HepG2 (cell line): Measurements from ENCODE around the gene MYH9. TPM values are rescaled to one million over a fixed set of nuclear protein-coding genes. Genes with fewer than 3 reads are reported as not detected.

Experiments
- BRCA1 ChIP-seq: sonication (generic); formaldehyde crosslinking; IDR thresholded peaks from 2 replicates; pipeline ENCODE4 v1.4.0; 2020; ENCODE audit warnings: missing genetic modification reagents
- ELF3 ChIP-seq: IDR thresholded peaks from 2 replicates; pipeline ENCODE4 v1.6.1; 2016; ENCODE audit warnings: missing genetic modification reagents, missing compliant biosample characterization
- ETV5 ChIP-seq: IDR thresholded peaks from 2 replicates; pipeline ENCODE4 v1.6.1; 2018; ENCODE audit warnings: missing biosample characterization, missing genetic modification reagents, inconsistent platforms, borderline replicate concordance
- HMGXB4 ChIP-seq, 2 experiments: sonication (generic) in 1 of 2; formaldehyde crosslinking in 1 of 2; IDR thresholded peaks; 2 replicates each; pipeline versions ENCODE4 v1.4.0 to v1.6.1; 2018 to 2020; ENCODE audit warnings: missing genetic modification reagents in 2 of 2, borderline replicate concordance in 1 of 2, low read depth in 1 of 2, mild to moderate bottlenecking in 1 of 2, missing biosample characterization in 1 of 2
- MED13 ChIP-seq: sonication (generic); formaldehyde crosslinking; IDR thresholded peaks from 2 replicates; pipeline ENCODE4 v1.5.0; 2020; ENCODE audit warnings: missing genetic modification reagents
- MIXL1 ChIP-seq: IDR thresholded peaks from 2 replicates; pipeline ENCODE4 v1.6.1; 2016
- NCOA2 ChIP-seq: sonication (generic); formaldehyde crosslinking; IDR thresholded peaks from 2 replicates; pipeline ENCODE4 v1.8.0; 2022; ENCODE audit warnings: inconsistent platforms
- PHF20 ChIP-seq: sonication (generic); formaldehyde crosslinking; IDR thresholded peaks from 2 replicates; pipeline ENCODE4 v1.5.0; 2020; ENCODE audit warnings: mild to moderate bottlenecking, missing genetic modification reagents
- RCOR2 ChIP-seq: IDR thresholded peaks from 2 replicates; pipeline ENCODE4 v1.6.1; 2016; ENCODE audit warnings: missing biosample characterization, missing genetic modification reagents
- SNAPC2 ChIP-seq: sonication (generic); formaldehyde crosslinking; IDR thresholded peaks from 2 replicates; pipeline ENCODE4 v1.8.1; 2022; ENCODE audit warnings: mild to moderate bottlenecking, missing genetic modification reagents
- SRSF1 ChIP-seq: fragments of 200-400 bp; formaldehyde crosslinking; optimal IDR thresholded peaks from 2 replicates; pipeline ENCODE3; 2017; ENCODE audit warnings: mild to moderate bottlenecking, low read depth, low read length, moderate library complexity
- TBX2 ChIP-seq: sonication (generic); formaldehyde crosslinking; IDR thresholded peaks from 2 replicates; pipeline ENCODE4 v1.5.0; 2020; ENCODE audit warnings: missing genetic modification reagents, mild to moderate bottlenecking, borderline replicate concordance
- WIZ ChIP-seq: sonication (generic); formaldehyde crosslinking; IDR thresholded peaks from 2 replicates; pipeline ENCODE4 v1.5.1; 2020; ENCODE audit warnings: mild to moderate bottlenecking, missing genetic modification reagents
- ZNF296 ChIP-seq: sonication (generic); formaldehyde crosslinking; conservative IDR thresholded peaks from 2 replicates; pipeline ENCODE4 v1.5.0; 2020; ENCODE audit warnings: mild to moderate bottlenecking, missing genetic modification reagents
- ZNF451 ChIP-seq: sonication (generic); formaldehyde crosslinking; IDR thresholded peaks from 2 replicates; pipeline ENCODE4 v1.5.0; 2020; ENCODE audit warnings: mild to moderate bottlenecking, missing genetic modification reagents
- ZNF746 ChIP-seq: sonication (generic); formaldehyde crosslinking; IDR thresholded peaks from 2 replicates; pipeline ENCODE4 v1.8.0; 2022; ENCODE audit warnings: mild to moderate bottlenecking, missing genetic modification reagents
- ZNF788 ChIP-seq: sonication (generic); formaldehyde crosslinking; IDR thresholded peaks from 2 replicates; pipeline ENCODE4 v1.5.0; 2020; ENCODE audit warnings: mild to moderate bottlenecking, missing genetic modification reagents, borderline replicate concordance
- ZNF878 ChIP-seq: sonication (generic); formaldehyde crosslinking; IDR thresholded peaks from 2 replicates; pipeline ENCODE4 v1.8.1; 2023; ENCODE audit warnings: mild to moderate bottlenecking, missing genetic modification reagents, moderate library complexity
- polyA plus RNA-seq, 8 experiments: library from polyadenylated mRNA; depleted of rRNA in 3 of 8; stranded (reverse) in 7 of 8; unstranded in 1 of 8; fragments of >200 nt; fragmentation: Illumina TruSeq in 4 of 8; extraction: Trizol in 4 of 8; gene quantifications; 2 replicates each; pipeline versions ENCODE4 v1.2.1 to v1.2.3, GENCODE V29; 2011 to 2016; ENCODE audit warnings: low read depth in 4 of 8, missing spikeins in 1 of 8, mixed read lengths in 1 of 8; ENCODE audit not compliant: insufficient read depth in 1 of 8
- total RNA-seq, 5 experiments: library from RNA; depleted of rRNA; stranded (reverse); fragments of >200 nt; fragmentation: Illumina TruSeq; extraction: Trizol; gene quantifications; 2 replicates each; pipeline ENCODE4 v1.2.3, GENCODE V29; 2016; ENCODE audit warnings: low read depth in 1 of 5
- TF ChIP-seq, protein P1 (sequence below): sonication (generic); formaldehyde crosslinking; IDR thresholded peaks from 2 replicates; pipeline ENCODE4 v1.5.0; 2020; ENCODE audit warnings: mild to moderate bottlenecking, missing genetic modification reagents, moderate library complexity
- TF ChIP-seq, protein P2 (sequence below): IDR thresholded peaks from 2 replicates; pipeline ENCODE4 v1.4.0; 2020; ENCODE audit warnings: mild to moderate bottlenecking, missing genetic modification reagents
- TF ChIP-seq, protein P3 (sequence below): sonication (generic); formaldehyde crosslinking; IDR thresholded peaks from 2 replicates; pipeline ENCODE4 v1.5.0; 2020; ENCODE audit warnings: mild to moderate bottlenecking, missing genetic modification reagents

MYH9 gene
- total and polyA plus RNA-seq, 2 of the 13 experiments (the other 11 are each of a cell fraction or from before 2014, with no cell fraction given), result 50.7 to 98.5 TPM

GRCh38 chr22:36425977-36426523, 38.3 kb upstream of the MYH9 start (continued):
- TF ChIP-seq, protein P1, sequence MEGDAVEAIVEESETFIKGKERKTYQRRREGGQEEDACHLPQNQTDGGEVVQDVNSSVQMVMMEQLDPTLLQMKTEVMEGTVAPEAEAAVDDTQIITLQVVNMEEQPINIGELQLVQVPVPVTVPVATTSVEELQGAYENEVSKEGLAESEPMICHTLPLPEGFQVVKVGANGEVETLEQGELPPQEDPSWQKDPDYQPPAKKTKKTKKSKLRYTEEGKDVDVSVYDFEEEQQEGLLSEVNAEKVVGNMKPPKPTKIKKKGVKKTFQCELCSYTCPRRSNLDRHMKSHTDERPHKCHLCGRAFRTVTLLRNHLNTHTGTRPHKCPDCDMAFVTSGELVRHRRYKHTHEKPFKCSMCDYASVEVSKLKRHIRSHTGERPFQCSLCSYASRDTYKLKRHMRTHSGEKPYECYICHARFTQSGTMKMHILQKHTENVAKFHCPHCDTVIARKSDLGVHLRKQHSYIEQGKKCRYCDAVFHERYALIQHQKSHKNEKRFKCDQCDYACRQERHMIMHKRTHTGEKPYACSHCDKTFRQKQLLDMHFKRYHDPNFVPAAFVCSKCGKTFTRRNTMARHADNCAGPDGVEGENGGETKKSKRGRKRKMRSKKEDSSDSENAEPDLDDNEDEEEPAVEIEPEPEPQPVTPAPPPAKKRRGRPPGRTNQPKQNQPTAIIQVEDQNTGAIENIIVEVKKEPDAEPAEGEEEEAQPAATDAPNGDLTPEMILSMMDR (CRISPR knock-in tag), result peak; percentile 53
- TF ChIP-seq ETV5 (CRISPR knock-in tag), result peak; percentile 90
- no peak for TF ChIP-seq ZNF451 (CRISPR knock-in tag)
- TF ChIP-seq TBX2 (CRISPR knock-in tag), result peak; percentile 35; the same call in 1 of the 2 replicates
- TF ChIP-seq ZNF296 (CRISPR knock-in tag), result 0 out of 2 replicates have a peak, but pooled peaks have one; percentile 45
- TF ChIP-seq, protein P2, sequence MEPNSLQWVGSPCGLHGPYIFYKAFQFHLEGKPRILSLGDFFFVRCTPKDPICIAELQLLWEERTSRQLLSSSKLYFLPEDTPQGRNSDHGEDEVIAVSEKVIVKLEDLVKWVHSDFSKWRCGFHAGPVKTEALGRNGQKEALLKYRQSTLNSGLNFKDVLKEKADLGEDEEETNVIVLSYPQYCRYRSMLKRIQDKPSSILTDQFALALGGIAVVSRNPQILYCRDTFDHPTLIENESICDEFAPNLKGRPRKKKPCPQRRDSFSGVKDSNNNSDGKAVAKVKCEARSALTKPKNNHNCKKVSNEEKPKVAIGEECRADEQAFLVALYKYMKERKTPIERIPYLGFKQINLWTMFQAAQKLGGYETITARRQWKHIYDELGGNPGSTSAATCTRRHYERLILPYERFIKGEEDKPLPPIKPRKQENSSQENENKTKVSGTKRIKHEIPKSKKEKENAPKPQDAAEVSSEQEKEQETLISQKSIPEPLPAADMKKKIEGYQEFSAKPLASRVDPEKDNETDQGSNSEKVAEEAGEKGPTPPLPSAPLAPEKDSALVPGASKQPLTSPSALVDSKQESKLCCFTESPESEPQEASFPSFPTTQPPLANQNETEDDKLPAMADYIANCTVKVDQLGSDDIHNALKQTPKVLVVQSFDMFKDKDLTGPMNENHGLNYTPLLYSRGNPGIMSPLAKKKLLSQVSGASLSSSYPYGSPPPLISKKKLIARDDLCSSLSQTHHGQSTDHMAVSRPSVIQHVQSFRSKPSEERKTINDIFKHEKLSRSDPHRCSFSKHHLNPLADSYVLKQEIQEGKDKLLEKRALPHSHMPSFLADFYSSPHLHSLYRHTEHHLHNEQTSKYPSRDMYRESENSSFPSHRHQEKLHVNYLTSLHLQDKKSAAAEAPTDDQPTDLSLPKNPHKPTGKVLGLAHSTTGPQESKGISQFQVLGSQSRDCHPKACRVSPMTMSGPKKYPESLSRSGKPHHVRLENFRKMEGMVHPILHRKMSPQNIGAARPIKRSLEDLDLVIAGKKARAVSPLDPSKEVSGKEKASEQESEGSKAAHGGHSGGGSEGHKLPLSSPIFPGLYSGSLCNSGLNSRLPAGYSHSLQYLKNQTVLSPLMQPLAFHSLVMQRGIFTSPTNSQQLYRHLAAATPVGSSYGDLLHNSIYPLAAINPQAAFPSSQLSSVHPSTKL, result peak; percentile 30; the same call in 1 of the 2 replicates
- no peak for TF ChIP-seq ZNF878
- peak; percentile 32; the same call in 1 of the 2 replicates for TF ChIP-seq PHF20 (CRISPR knock-in tag)
- TF ChIP-seq ZNF788 (CRISPR knock-in tag), result 0 out of 2 replicates have a peak, but pooled peaks have one; percentile 20
- no peak for TF ChIP-seq SRSF1
- TF ChIP-seq ZNF746, result 0 out of 2 replicates have a peak, but pooled peaks have one; percentile 47
- 0 out of 2 replicates have a peak, but pooled peaks have one; percentile 17 for TF ChIP-seq MIXL1 (CRISPR knock-in tag)
- no peak for TF ChIP-seq BRCA1 (CRISPR knock-in tag)
- 0 out of 2 replicates have a peak, but pooled peaks have one; percentile 15 for TF ChIP-seq NCOA2 (CRISPR knock-in tag)
- TF ChIP-seq ELF3 (CRISPR knock-in tag), result peak; percentile 88
- no peak for TF ChIP-seq MED13 (CRISPR knock-in tag)
- TF ChIP-seq SNAPC2 (CRISPR knock-in tag), result no peak
- TF ChIP-seq, protein P3, sequence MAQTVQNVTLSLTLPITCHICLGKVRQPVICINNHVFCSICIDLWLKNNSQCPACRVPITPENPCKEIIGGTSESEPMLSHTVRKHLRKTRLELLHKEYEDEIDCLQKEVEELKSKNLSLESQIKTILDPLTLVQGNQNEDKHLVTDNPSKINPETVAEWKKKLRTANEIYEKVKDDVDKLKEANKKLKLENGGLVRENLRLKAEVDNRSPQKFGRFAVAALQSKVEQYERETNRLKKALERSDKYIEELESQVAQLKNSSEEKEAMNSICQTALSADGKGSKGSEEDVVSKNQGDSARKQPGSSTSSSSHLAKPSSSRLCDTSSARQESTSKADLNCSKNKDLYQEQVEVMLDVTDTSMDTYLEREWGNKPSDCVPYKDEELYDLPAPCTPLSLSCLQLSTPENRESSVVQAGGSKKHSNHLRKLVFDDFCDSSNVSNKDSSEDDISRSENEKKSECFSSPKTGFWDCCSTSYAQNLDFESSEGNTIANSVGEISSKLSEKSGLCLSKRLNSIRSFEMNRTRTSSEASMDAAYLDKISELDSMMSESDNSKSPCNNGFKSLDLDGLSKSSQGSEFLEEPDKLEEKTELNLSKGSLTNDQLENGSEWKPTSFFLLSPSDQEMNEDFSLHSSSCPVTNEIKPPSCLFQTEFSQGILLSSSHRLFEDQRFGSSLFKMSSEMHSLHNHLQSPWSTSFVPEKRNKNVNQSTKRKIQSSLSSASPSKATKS (CRISPR knock-in tag), result no peak
- TF ChIP-seq RCOR2 (CRISPR knock-in tag), result 0 out of 2 replicates have a peak, but pooled peaks have one; percentile 75
- no peak for TF ChIP-seq WIZ (CRISPR knock-in tag)
- TF ChIP-seq HMGXB4 (CRISPR knock-in tag; IDR thresholded peaks at IDR 0.05; ENCODE audit: borderline replicate concordance in 1 of 2, low read depth in 1 of 2), result no peak; a peak in 1 of 4 replicates
